ENCODE data around the gene FYTTD1. TPM values are rescaled to one million over a fixed set of nuclear protein-coding genes. Genes with fewer than 3 reads are reported as not detected.

FYTTD1 gene
- total and polyA plus RNA-seq, 2 donors (not counting 1 experiment from before 2014, with no cell fraction given): 44.3 to 63.4 TPM

DNA sequence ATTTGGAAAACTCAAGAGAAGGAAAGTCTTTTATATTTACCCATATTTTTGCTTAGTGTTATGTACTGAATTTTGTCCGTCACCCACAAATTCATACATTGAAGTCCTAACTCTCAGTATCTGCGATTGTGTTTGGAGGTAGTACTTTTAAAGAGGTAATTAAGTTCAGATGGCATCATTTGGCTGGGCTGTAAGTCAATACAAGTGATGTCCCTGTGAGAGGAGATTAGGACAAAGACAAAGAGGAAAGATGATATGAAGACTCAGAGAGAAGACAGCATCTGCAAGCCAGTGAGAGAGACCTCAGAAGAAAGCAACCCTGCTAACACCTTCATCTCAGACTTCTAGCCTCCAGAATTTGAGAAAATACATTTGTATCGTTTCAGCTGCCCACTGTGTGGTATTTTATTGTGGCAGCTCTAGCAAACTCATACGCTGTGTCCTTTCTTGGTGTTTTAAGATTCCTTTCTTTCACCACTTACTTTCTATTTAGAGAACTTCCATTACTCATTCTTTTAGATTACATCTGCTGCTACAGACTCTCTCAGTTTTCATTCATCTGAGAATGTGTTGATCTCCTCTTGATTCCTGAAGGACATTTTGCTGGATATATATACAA, 58.4 kb downstream of the FYTTD1 start:
- DNase-seq (ENCODE audit: low read depth in 2 of 2): peak in 1 of 2 donors; percentile 62
- TF ChIP-seq, protein P1, sequence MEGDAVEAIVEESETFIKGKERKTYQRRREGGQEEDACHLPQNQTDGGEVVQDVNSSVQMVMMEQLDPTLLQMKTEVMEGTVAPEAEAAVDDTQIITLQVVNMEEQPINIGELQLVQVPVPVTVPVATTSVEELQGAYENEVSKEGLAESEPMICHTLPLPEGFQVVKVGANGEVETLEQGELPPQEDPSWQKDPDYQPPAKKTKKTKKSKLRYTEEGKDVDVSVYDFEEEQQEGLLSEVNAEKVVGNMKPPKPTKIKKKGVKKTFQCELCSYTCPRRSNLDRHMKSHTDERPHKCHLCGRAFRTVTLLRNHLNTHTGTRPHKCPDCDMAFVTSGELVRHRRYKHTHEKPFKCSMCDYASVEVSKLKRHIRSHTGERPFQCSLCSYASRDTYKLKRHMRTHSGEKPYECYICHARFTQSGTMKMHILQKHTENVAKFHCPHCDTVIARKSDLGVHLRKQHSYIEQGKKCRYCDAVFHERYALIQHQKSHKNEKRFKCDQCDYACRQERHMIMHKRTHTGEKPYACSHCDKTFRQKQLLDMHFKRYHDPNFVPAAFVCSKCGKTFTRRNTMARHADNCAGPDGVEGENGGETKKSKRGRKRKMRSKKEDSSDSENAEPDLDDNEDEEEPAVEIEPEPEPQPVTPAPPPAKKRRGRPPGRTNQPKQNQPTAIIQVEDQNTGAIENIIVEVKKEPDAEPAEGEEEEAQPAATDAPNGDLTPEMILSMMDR (conservative IDR thresholded peaks at IDR 0.05 in 1 of 2, IDR thresholded peaks at IDR 0.05 in 1 of 2; ENCODE audit: low read depth in 1 of 2, low read length in 2 of 2): no peak
- no peak for TF ChIP-seq EZH2 (IDR thresholded peaks at IDR 0.05; ENCODE audit: low read length, missing control alignments)

DNA sequence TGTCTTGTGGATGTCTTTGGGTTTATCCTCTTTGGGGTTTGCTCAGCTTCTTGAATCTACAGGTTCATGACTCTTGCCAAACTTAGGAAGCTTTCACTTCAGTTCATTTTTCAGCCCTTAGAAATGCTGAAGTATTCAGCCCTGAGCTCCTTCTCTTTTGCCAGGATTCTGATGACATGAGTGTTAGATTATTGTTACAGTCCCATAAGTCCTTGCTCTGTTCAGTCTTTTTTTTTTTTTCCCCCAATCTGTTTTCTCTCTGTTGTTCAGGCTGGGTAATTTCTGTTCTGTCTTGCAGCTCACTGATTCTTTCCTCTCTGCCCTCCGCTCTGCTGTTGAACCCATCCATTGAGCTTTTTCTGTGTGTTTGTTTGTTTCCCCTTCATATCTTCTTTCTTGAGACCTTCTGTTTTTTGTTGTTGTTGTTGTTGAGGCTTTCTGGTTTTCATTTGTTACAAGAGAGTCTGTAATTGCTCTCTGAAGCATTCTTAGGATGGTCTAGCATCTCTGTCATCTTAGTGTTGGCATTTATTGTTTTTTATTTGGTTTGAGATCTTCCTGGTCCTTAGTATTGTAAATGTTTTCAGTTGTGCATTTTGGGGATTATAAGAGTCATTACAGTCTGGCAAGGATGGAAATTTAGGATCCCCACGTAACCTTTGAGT, 59.8 kb downstream of the FYTTD1 start:
- Histone ChIP-seq H3K4me3 (replicated peaks in 1 of 4; ENCODE audit: control extremely low read depth in 1 of 4, insufficient read depth in 1 of 4, low read depth in 3 of 4, low read length in 4 of 4) (peak overlapping the region in 1 of 4 experiments; percentile 20), H3K4me1 (ENCODE audit: control insufficient read depth, extremely low read depth, insufficient read depth, low read length) (peaks cover 11% of the 10 kb centered on the region), H2AFZ (ENCODE audit: low read length) (no peak overlapping the region)

More for the DNA sequence above, 58.4 kb downstream of the FYTTD1 start:
- Histone ChIP-seq H3K9me3 (ENCODE audit: control insufficient read depth, insufficient read depth, low read depth, low read length) (no peaks in the 10 kb centered on the region), H3K4me3 (replicated peaks in 1 of 4; ENCODE audit: control extremely low read depth in 1 of 4, insufficient read depth in 1 of 4, low read depth in 3 of 4, low read length in 4 of 4) (no peak overlapping the region), H2AFZ (ENCODE audit: low read length) (no peak overlapping the region), H3K4me1 (ENCODE audit: control insufficient read depth, extremely low read depth, insufficient read depth, low read length) (peaks cover 11% of the 10 kb centered on the region), H4K20me1 (ENCODE audit: control insufficient read depth, extremely low read depth, insufficient read depth, low read length) (no peaks in the 10 kb centered on the region), H3K9ac (ENCODE audit: insufficient read depth, low read length) (no peak overlapping the region), H3K36me3 (ENCODE audit: control insufficient read depth, insufficient read depth, low read length) (no peaks in the 10 kb centered on the region), H3K4me2 (ENCODE audit: extremely low read depth, insufficient read depth, low read length) (peak overlapping the region; percentile 48), H3K79me2 (ENCODE audit: control insufficient read depth, insufficient read depth, low read length) (peaks cover 68% of the 10 kb centered on the region), H3K27ac (ENCODE audit: insufficient read depth, low read length) (peak overlapping the region; percentile 17), H3K27me3 (ENCODE audit: control insufficient read depth, insufficient read depth, low read length) (no peaks in the 10 kb centered on the region)

DNA sequence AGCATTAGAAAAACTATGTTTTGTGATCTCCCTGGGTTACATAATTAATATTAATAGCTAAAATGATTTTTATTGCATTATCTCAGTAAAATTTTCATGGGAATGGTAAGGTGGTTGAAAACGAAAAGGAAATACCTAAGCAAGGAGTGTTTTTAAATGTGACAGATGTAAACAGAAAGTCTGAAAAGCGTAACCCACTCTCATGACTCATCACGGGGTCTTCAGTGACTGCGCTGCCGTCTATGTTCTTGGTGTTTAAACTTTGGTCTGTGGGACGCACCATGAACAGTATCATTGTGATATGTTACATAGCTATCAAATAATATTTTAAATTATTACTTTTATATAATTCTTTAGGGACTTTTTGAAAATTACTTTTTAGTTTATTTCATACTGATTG, 61.2 kb downstream of the FYTTD1 start:
- Histone ChIP-seq H3K4me1 (ENCODE audit: control insufficient read depth, extremely low read depth, insufficient read depth, low read length) (peaks cover 11% of the 10 kb centered on the region), H3K9ac (ENCODE audit: insufficient read depth, low read length) (no peak overlapping the region), H3K9me3 (ENCODE audit: control insufficient read depth, insufficient read depth, low read depth, low read length) (no peaks in the 10 kb centered on the region), H3K27me3 (ENCODE audit: control insufficient read depth, insufficient read depth, low read length) (no peaks in the 10 kb centered on the region), H3K79me2 (ENCODE audit: control insufficient read depth, insufficient read depth, low read length) (peaks cover 63% of the 10 kb centered on the region), H3K4me3 (replicated peaks in 1 of 4; ENCODE audit: control extremely low read depth in 1 of 4, insufficient read depth in 1 of 4, low read depth in 3 of 4, low read length in 4 of 4) (no peak overlapping the region), H3K4me2 (ENCODE audit: extremely low read depth, insufficient read depth, low read length) (no peak overlapping the region), H3K36me3 (ENCODE audit: control insufficient read depth, insufficient read depth, low read length) (no peaks in the 10 kb centered on the region), H4K20me1 (ENCODE audit: control insufficient read depth, extremely low read depth, insufficient read depth, low read length) (no peaks in the 10 kb centered on the region), H3K27ac (ENCODE audit: insufficient read depth, low read length) (no peak overlapping the region), H2AFZ (ENCODE audit: low read length) (no peak overlapping the region)
- TF ChIP-seq, protein P1 (conservative IDR thresholded peaks at IDR 0.05 in 1 of 2, IDR thresholded peaks at IDR 0.05 in 1 of 2; ENCODE audit: low read depth in 1 of 2, low read length in 2 of 2): no peak
- no peak for TF ChIP-seq EZH2 (IDR thresholded peaks at IDR 0.05; ENCODE audit: low read length, missing control alignments)
- DNase-seq (ENCODE audit: low read depth in 2 of 2): peak in 1 of 2 donors; percentile 58

More for the DNA sequence above, 59.8 kb downstream of the FYTTD1 start:
- H3K9ac ChIP-seq (ENCODE audit: insufficient read depth, low read length): no peak overlapping the region
- H3K9me3 ChIP-seq (ENCODE audit: control insufficient read depth, insufficient read depth, low read depth, low read length): no peaks in the 10 kb centered on the region
- H3K27ac ChIP-seq (ENCODE audit: insufficient read depth, low read length): peak overlapping the region; percentile 17
- H3K4me2 ChIP-seq (ENCODE audit: extremely low read depth, insufficient read depth, low read length): peak overlapping the region; percentile 48
- peak; percentile 66 to 84 for DNase-seq (ENCODE audit: low read depth in 2 of 2)
- H3K36me3 ChIP-seq (ENCODE audit: control insufficient read depth, insufficient read depth, low read length): no peaks in the 10 kb centered on the region
- no peaks in the 10 kb centered on the region for H4K20me1 ChIP-seq (ENCODE audit: control insufficient read depth, extremely low read depth, insufficient read depth, low read length)
- peaks cover 63% of the 10 kb centered on the region for H3K79me2 ChIP-seq (ENCODE audit: control insufficient read depth, insufficient read depth, low read length)
- no peak for TF ChIP-seq EZH2 (IDR thresholded peaks at IDR 0.05; ENCODE audit: low read length, missing control alignments)
- TF ChIP-seq, protein P1 (conservative IDR thresholded peaks at IDR 0.05 in 1 of 2, IDR thresholded peaks at IDR 0.05 in 1 of 2; ENCODE audit: low read depth in 1 of 2, low read length in 2 of 2): no peak
- no peaks in the 10 kb centered on the region for H3K27me3 ChIP-seq (ENCODE audit: control insufficient read depth, insufficient read depth, low read length)
